NCI-H1105 (cell line): ENCODE data around the gene SHISA4.
A peak's percentile ranks its signal among the peaks of the same experiment; 100 is the strongest.

Experiments used
- DNase-seq: peaks from one replicate; lab custom pipeline; 2025; lab: John Stamatoyannopoulos, UW

SHISA4 gene

DNA sequence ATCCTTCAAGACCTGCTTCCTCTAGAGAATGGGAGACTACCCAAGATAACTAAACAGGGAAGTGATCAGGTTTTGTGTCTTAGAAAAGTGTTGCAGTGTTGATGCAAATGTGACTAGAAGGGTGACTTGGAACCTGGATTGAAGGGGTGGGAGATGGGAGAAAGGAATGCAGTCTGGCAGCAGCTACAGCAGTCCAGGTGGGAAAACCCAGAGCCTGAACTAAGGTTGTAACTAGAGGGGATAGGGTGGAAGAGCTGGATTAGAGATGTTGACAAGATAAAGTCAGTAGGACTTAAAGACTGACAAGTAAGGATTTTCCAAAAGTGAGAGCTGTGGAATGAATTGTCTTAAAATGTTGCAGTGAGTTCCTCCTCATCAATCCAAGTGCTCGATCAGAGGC lies 7.1 kb upstream of the SHISA4 start:
- DNase-seq, result no peak

DNA sequence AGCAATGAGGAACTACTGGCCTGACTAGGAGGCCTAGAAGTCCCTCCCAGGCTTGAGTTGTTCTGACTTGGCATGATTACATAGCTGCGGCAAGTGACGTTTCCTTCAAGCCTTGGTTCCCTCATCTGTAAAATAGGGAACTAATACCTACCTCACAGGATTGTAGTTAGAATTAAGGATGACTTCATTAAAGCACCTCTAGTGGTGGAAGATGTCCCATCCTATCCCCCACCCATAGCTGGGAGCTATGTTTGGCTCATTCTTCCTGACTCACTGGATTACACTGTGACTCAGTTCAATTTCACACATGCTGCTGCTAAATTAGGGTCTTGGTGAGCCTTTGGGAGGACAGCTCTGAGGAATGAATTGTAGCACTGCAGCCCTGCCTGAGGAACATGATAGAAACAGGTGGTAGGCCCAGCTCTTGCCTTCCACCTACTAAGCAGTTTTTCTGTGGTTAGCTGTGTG lies 6.0 kb upstream of the SHISA4 start:
- no peak for DNase-seq

DNA sequence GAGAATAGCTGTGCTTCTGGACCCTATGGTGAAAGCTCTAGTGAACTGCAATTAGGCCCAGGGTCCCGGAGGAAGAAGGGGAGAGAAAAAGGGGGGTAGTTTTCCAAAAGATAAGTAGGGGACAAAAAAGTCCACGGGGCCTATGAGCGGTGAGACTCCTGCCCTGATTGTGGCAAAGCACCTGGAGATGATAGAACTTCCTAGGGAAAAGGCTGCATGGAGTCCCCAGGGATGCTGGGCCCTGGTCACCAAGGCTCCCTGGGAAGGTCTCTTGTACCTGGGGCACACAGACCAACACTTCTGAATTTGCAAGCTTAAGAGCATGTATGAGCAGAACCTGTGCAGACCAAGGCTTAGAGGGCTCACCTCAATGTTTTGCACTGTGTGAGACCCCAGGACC lies 5.4 kb upstream of the SHISA4 start:
- DNase-seq, result no peak

- DNase-seq, result no peak
Measured at GRCh38 chr1:201883786-201884185, 4.9 kb upstream of the SHISA4 start.

GRCh38 chr1:201884425-201884824 lies 4.3 kb upstream of the SHISA4 start:
- no peak for DNase-seq

DNA sequence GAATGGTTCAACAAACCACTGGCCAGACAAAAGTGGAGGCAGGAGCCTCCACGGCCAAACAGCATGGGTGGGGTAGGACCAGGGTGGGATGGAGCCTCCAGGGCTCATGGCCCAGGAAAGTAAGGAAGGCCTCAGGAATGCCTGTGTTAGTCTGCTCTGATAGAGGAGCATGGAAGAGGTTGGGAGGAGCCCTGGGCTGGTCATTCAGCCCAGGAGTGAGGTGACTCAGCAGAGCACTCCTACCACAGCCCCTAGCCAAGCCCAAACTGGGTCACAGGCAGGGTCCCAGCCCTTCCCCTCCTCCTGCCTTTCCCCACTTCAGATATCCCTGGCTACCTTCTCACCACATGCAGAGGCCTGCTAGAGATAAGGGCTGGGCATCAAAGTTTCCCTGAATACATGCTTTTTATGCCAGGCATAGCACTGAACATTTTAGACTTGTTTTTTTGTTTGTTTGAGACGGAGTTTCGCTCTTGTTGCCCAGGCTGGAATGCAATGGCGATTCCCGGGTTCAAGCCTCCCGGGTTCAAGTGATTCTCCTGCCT lies 3.1 kb upstream of the SHISA4 start:
- DNase-seq, result no peak

- DNase-seq, result no peak
Measured at GRCh38 chr1:201886103-201886885, 2.4 kb upstream of the SHISA4 start.

- DNase-seq, result no peak
Measured at GRCh38 chr1:201887116-201887866, 1.4 kb upstream of the SHISA4 start.

DNA sequence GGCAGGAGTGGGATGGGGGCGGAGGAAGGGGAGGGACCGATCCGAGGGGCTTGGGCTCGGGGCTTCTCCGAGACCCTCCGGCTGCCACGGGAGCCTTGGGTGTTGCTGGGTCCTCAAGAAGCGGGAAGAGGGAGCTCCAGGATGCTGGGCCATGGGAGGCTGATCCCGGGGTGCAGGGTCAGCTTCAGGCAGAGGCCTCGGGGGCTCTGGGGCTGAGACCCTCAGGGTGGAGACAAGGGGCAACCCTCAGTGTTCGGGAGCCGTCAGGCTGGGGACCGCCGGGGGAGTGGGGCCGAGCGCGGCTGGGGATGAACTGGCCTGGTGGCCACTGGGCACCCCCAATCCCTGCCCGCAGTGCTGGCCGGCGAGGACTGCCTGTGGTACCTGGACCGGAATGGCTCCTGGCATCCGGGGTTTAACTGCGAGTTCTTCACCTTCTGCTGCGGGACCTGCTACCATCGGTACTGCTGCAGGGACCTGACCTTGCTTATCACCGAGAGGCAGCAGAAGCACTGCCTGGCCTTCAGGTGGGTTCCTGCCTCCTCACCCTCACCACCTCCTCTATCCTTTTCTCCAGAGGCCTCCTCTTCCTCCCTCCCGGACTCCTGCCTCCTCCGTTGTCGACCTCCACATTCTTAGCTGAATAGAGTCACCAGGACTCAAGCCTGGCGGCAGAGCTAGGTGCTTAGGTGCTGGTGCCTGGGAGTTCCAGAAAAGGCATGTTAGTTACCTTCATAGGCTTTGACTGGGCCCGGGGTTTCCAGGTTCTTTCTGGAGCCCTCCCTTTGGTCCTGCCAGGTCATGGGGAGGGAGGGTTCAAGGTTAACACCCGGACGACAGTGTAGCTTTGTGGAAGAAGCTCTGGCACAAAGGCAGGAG lies 631 bp downstream of the SHISA4 start:
- no peak for DNase-seq

GRCh38 chr1:201890223-201890622 lies 1.5 kb downstream of the SHISA4 start:
- DNase-seq, result no peak

GRCh38 chr1:201890806-201891450 lies 2.2 kb downstream of the SHISA4 start:
- DNase-seq, result no peak

DNA sequence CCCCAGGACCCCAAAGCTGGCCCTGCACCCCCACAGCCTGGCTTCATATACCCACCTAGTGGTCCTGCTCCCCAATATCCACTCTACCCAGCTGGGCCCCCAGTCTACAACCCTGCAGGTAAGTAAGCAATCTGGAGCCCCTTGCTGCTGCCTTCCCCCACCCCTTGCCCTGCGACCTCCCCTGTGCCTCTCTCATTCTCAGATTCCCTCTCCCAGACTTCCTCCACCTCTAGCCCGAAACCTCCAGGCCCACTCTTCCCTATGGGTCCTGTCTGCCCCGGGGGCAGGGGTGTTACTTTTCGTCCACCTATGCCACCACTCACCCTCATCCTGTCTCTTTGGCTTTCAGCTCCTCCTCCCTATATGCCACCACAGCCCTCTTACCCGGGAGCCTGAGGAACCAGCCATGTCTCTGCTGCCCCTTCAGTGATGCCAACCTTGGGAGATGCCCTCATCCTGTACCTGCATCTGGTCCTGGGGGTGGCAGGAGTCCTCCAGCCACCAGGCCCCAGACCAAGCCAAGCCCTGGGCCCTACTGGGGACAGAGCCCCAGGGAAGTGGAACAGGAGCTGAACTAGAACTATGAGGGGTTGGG lies 2.9 kb downstream of the SHISA4 start:
- DNase-seq, result no peak

GRCh38 chr1:201892211-201892610 lies 3.5 kb downstream of the SHISA4 start:
- DNase-seq, result no peak

GRCh38 chr1:201893431-201893830 lies 4.7 kb downstream of the SHISA4 start:
- DNase-seq, result no peak

DNA sequence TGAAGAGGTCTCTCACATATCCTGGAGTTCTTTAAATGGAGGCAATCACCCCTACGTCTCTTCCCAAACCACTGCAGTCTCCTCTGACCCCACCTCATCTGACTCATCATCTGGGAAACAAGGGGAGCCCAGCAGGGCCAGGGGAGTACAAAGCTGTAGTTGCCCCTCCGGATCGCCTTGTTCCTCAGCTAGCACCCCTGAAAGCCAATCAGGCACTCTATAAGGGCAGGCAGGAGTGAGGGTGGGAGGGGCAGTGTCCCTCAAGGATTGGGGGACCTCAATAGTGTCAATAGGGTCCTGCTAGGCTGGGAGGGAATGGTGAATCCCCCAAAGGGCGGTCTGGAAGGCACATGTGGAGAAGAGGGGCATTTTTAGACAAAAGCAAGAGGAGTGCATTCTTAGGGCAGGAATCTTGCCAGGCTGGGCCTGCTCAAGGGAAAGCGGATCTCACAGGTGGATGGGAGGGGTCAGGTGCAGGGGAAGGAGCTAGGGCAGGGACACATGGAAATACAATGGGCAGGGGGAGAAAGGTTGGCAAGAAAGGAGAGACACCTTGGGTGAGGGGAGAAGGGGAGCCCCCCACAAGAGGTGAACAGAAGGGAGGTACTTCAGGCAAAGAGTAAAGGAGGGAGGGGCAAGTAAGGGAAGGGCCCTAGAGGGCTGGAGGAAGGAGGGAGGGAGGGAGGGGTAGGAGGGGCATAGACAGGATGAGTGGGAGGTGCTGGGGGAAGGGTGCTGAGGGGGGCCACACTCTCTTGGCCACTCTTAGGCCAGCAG lies 5.8 kb downstream of the SHISA4 start:
- no peak for DNase-seq

DNA sequence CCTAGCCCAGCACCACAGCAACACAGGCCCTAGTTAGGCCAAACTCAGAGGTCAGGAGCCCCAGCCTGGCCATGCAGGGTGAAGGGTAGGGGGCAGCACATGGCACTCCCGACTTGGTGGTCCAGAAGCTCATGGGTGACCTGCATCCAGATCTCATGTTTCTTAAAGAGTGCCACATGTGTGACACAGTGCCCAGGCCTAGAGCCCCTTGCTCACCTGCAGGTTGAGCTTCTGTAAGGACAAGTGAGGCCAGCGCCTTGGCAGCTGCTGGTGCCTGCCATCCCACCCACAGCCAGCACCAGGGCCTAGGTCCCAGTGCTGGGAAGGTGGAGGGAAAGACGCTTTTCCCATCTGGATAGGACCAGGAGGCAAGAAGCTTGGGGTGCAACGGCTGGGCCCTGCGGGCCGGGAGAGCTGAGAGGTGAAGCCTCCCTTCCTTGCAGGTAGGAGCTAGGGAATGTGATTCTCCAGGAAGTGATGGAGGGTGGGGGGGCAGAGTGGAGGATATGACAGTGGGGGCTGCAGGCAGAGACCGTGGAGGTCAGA lies 6.5 kb downstream of the SHISA4 start:
- no peak for DNase-seq

GRCh38 chr1:201895913-201896807 lies 7.5 kb downstream of the SHISA4 start:
- peak; percentile 86 for DNase-seq

- DNase-seq, result no peak
Measured at GRCh38 chr1:201896951-201897391, 8.3 kb downstream of the SHISA4 start.
